GM19438 (cell line): ENCODE measurements around the gene MCOLN3.
"Not testable (repeated sequence)": the region's sequence is repeated elsewhere in the genome, so short reads cannot be mapped to it uniquely, and the experiment has no call there.

Source experiments
- ATAC-seq: cut with Tn5 transposase; IDR thresholded peaks from one replicate; pipeline ENCODE4 v1.9.1; 2021; ENCODE audit warnings: low read depth; ENCODE audit not compliant: unreplicated experiment

MCOLN3 gene

GRCh38 chr1:84995484-84996334 is 52.6 kb downstream of the MCOLN3 start:
- peak; percentile 39 for ATAC-seq

- ATAC-seq: no peak
Observed at GRCh38 chr1:84991097-84991920, 57.0 kb downstream of the MCOLN3 start.

- peak; percentile 63 for ATAC-seq
Observed at GRCh38 chr1:84988588-84988987, 59.7 kb downstream of the MCOLN3 start.

DNA sequence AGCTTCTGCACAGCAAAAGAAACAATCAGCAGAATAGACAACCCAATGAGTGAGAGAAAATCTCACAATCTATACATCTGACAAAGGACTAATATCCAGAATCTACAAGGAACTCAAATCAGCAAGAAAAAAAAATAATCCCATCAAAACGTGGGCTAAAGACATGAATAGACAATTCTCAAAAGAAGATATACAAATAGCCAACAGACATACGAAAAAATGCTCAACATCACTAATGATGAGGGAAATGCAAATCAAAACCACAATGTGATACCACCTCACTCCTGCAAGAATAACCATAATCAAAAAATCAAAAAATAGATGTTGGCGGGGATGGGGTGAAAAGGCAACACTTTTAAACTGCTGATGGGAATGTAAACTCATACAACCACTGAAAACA is 61.7 kb downstream of the MCOLN3 start:
- ATAC-seq: not testable (repeated sequence)

GRCh38 chr1:84985365-84985764 is 62.9 kb downstream of the MCOLN3 start:
- ATAC-seq: no peak

GRCh38 chr1:84982395-84982794 is 65.9 kb downstream of the MCOLN3 start:
- ATAC-seq: no peak

DNA sequence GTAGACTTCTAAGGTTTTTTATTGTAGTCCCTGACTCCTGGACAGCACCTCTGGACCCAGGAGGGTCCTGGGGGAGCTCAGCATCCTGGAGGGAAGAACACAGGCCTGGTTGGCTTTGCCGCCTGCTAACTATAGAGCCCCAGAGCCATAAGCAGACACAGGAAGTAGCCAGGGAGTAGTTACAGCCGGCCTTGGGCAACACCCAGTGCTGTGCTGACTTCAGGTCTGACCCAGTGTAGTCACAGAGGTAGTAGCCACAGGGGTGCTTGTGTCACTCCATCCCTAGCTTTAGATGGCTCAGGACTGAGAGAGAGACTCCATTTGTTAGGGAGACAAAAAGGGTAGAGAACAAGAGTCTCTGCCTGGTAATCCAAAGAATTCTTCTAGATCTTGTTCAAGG is 73.3 kb downstream of the MCOLN3 start:
- ATAC-seq: peak; percentile 48

- peak; percentile 37 for ATAC-seq
Observed at GRCh38 chr1:84973498-84974334, 74.6 kb downstream of the MCOLN3 start.

DNA sequence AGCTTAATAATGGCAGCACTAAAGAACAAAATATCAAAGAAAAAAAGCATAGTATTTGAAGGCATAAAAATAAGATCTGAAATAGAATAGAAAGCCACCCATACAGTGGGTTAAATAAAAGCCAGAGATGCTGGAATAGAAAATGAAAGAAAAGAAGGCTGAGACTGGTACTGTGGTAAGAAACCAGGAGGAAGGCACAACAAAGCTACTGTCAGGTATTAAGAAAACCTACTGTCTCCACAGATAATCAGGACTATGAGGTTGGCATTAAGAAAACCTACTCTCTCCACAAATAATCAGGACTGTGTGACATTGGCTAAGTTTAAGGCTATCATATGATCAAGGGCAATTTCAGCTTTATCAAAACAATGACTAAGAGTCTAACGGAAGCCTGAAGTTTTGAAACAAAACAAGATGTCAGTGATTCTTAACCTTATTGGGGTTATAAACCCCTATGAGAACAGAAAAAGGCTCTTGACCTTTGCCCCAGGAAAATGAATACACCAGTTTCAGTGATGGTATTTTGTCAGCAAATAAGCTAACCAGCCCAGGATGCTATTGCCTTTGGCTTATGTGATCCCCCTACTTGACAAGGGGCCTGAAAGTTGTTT is 75.8 kb downstream of the MCOLN3 start:
- peak; percentile 37 for ATAC-seq

DNA sequence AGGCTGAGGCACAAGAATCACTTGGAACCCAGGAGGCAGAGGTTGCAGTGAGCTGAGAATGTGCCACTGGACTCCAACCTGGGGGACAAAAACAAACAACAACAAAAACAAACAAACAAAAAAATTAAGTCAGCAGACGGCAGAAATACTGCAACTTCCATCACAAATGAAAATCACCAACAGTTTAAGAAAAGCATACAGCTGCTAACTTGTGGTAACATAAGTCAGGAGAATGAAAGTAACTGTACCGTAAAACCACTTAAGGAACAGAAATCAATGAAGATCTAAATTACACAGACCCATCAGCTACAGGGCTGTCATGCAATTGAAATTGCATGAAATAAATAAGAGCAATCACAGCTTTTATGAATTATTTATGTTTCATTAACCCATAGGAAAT is 76.3 kb downstream of the MCOLN3 start:
- ATAC-seq: peak; percentile 35

DNA sequence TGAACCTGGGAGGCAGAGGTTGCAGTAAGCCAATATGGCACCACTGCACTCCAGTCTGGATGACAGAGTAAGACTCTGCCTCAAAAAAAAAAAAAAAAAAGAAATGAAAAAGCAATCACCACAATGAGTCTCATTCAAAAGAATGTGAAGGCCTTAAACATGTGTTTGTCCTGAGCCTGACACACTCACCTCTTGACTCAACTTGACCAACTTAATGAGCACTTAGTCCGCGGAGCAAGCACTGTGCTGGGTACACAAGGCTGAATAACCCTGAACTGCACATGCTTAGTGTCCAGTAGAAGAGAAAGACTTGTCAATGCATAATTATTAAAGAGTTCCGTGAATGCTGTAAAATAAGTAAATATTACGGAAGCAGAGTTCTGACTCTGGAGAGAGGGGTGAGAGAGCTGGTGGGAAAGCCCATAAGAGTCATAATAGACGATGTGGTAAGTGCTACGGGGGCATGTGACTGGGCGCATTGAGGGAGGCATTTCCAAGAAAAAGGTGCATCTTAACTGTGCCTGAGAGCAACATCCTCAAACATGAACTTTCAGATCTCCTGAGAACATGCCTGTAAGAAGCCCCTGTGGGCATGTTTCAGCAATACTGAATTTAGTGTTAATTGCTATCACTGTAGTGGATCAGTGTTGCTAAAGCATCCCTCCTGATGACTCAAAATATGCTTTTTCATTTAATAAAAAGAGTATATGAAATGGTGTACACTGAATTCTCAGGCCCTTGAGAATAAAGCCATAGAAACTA is 78.6 kb downstream of the MCOLN3 start:
- ATAC-seq: no peak

DNA sequence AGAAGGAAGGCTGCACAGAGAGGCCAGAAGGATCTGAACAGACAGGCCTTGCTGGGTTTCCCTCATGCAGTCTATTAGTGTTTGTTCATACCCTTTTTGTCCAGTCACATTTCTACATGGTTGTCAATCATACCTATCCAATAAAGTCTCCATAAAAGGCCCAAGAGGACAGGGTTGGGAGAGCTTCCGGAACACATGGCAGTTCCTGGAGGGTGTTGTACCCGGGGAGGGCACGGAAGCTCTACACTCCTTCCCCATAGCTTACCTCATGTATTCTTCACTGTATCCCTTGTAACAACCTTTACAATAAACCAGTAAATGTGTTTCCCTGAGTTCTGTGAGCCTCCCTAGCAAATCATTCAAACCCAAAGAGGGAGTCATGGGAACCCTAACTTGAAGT is 79.4 kb downstream of the MCOLN3 start:
- ATAC-seq: no peak

DNA sequence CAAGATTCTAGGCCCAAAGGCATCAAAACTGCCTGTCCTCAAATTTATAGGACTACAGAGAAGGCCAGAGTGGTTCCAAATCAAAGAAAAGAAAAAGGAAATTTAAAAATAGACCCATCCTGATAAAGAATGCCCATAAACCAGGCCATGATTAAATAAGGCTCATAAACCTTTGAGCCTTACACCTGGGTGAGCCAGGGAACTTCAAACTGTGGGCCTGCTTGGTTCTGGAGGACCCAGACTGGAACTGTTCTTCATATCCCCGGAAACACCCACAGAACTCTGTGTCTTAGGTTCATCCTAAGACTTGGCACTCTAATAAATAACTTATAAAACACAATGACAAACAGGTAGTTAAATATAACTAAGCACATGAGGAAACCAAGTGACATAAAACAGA is 80.2 kb downstream of the MCOLN3 start:
- no peak for ATAC-seq
